Naive thymus-derived CD4-positive, alpha-beta T cell (primary cell): ENCODE measurements around the gene SFXN3. TPM values are rescaled to one million over a fixed set of nuclear protein-coding genes. Genes with fewer than 3 reads are reported as not detected.

Experiments used
- ATAC-seq: fragments of 150-1000 bp; cut with Tn5 transposase; 2 replicates; pipeline ENCODE4 v1.10.0; 2021; ENCODE audit warnings: mild to moderate bottlenecking, moderate library complexity
- CTCF ChIA-PET: fragments of 350-600 bp; sonication (Branson Sonifier 250); formaldehyde crosslinking; loops from one replicate; lab custom pipeline; 2021; ENCODE audit warnings: antibody characterized with exemption; lab: Charles Lee
- POLR2A ChIA-PET: fragments of 350-600 bp; sonication (Branson Sonifier 250); formaldehyde crosslinking; loops from one replicate; lab custom pipeline; 2021; ENCODE audit warnings: antibody characterized with exemption, inconsistent platforms; lab: Charles Lee
- DNase-seq, 9 donors: peaks; one replicate each; pipeline versions ENCODE4 v3.0.0 to v3.0.0-alpha.2; 2020 to 2022; ENCODE audit warnings: mixed read lengths in 1 of 9
- H3K27ac ChIP-seq: one replicate; pipeline ENCODE4 v1.7.0; 2013; ENCODE audit warnings: mild to moderate bottlenecking, low read depth, low read length, moderate library complexity
- H3K27me3 ChIP-seq, 2 donors: one replicate each; pipeline ENCODE4 v1.7.0; 2013; ENCODE audit warnings: low read length in 2 of 2, mild to moderate bottlenecking in 2 of 2, moderate library complexity in 2 of 2; ENCODE audit not compliant: control insufficient read depth in 2 of 2, insufficient read depth in 2 of 2
- H3K36me3 ChIP-seq, 3 experiments: 1 replicate in 2 of 3; 2 replicates in 1 of 3; pipeline ENCODE4 v1.7.0; 2013; ENCODE audit warnings: low read length in 3 of 3, mild to moderate bottlenecking in 3 of 3, moderate library complexity in 1 of 3; ENCODE audit not compliant: insufficient read depth in 3 of 3, control insufficient read depth in 2 of 3
- H3K4me1 ChIP-seq, 2 donors: one replicate each; pipeline ENCODE4 v1.7.0; 2013; ENCODE audit warnings: low read length in 2 of 2, mild to moderate bottlenecking in 2 of 2, moderate library complexity in 1 of 2; ENCODE audit not compliant: control insufficient read depth in 2 of 2, insufficient read depth in 2 of 2
- H3K4me3 ChIP-seq: 2 replicates; pipeline ENCODE4 v1.7.0; 2013; ENCODE audit warnings: mild to moderate bottlenecking, low read length
- H3K9me3 ChIP-seq, 3 experiments: 1 replicate in 2 of 3; 2 replicates in 1 of 3; pipeline ENCODE4 v1.7.0; 2013; ENCODE audit warnings: low read length in 3 of 3; ENCODE audit not compliant: control insufficient read depth in 2 of 3
- H3K27ac Mint-ChIP-seq, 9 donors: one replicate each; pipeline ENCODE4 v1.8.0; 2020 to 2022; ENCODE audit warnings: mixed read lengths in 9 of 9, mild to moderate bottlenecking in 8 of 9, moderate library complexity in 5 of 9, inconsistent platforms in 2 of 9
- H3K27me3 Mint-ChIP-seq, 5 donors: one replicate each; pipeline ENCODE4 v1.8.0; 2021 to 2022; ENCODE audit warnings: mixed read lengths in 5 of 5, mild to moderate bottlenecking in 1 of 5
- H3K36me3 Mint-ChIP-seq, 5 donors: one replicate each; pipeline ENCODE4 v1.8.0; 2020 to 2022; ENCODE audit warnings: mixed read lengths in 5 of 5, mild to moderate bottlenecking in 3 of 5, inconsistent platforms in 1 of 5
- H3K4me1 Mint-ChIP-seq, 7 donors: one replicate each; pipeline ENCODE4 v1.8.0; 2020 to 2022; ENCODE audit warnings: mixed read lengths in 7 of 7, mild to moderate bottlenecking in 3 of 7, inconsistent platforms in 1 of 7
- H3K4me3 Mint-ChIP-seq, 10 donors: one replicate each; pipeline ENCODE4 v1.8.0; 2020 to 2022; ENCODE audit warnings: mild to moderate bottlenecking in 10 of 10, mixed read lengths in 10 of 10, moderate library complexity in 6 of 10, inconsistent platforms in 2 of 10
- H3K9me3 Mint-ChIP-seq, 11 donors: one replicate each; pipeline ENCODE4 v1.8.0; 2020 to 2022; ENCODE audit warnings: mixed read lengths in 11 of 11, mild to moderate bottlenecking in 4 of 11, inconsistent platforms in 1 of 11, moderate library complexity in 1 of 11
- intact Hi-C, 2 donors: fragments of 100-400 bp; cut with micrococcal nuclease; formaldehyde crosslinking; loops; one replicate each; pipeline ENCODE4 v1.15.1; 2023
- polyA plus RNA-seq, 2 donors: library from polyadenylated mRNA; unstranded; fragments of 300-500 nt; fragmentation: Illumina TruSeq; gene quantifications; one replicate each; pipeline ENCODE4 v1.2.3, GENCODE V29; 2021
- total RNA-seq, 6 experiments: library from RNA in 5 of 6; stranded (reverse) in 5 of 6; gene quantifications; 1 replicate in 5 of 6; 2 replicates in 1 of 6; pipeline ENCODE4 v1.2.3 and lab custom pipeline; 2021 to 2026

The SFXN3 gene
- total and polyA plus RNA-seq, 7 experiments from 2014 or later, result 12.6 to 90.4 (median 38.2) TPM

DNA sequence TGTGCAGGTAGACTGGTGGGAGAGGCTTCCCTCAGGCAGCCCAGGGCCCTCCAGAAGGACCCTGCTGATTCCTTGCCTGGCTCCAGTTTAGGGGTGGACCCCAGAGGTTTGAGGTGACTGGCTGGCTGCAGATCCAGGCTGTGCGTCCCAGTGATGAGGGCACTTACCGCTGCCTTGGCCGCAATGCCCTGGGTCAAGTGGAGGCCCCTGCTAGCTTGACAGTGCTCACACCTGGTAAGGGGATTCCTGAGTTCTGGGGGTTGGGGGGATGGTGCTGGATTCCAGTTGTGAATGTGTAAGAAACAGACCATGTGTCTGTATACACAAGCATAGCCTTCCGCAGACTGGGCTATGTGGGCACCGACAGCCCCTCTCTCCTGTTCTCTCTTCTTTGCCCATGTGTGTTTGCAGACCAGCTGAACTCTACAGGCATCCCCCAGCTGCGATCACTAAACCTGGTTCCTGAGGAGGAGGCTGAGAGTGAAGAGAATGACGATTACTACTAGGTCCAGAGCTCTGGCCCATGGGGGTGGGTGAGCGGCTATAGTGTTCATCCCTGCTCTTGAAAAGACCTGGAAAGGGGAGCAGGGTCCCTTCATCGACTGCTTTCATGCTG lies 33.5 kb downstream of the SFXN3 start:
- Mint-ChIP-seq H3K4me3 (peak overlapping the region in 2 of 10 donors; percentile 3 to 70), H3K36me3 (peaks cover 0 to 2% (median 0%) of the 10 kb centered on the region in 5 donors), H3K27me3 (peaks cover 28 to 47% (median 32%) of the 10 kb centered on the region in 5 donors), H3K9me3 (no peaks in the 10 kb centered on the region), H3K4me1 (peaks cover 21 to 51% (median 35%) of the 10 kb centered on the region in 7 donors), H3K27ac (peak overlapping the region in 1 of 9 donors; percentile 43)
- intact Hi-C loops, result loop anchor here in 1 of 2 donors (5.0 kb wide), 3 partner anchors 502 to 1853 kb away; partner anchors contain the start of genes BORCS7 and CNNM2
- DNase-seq (no peak), ATAC-seq (no peak)
- H3K9me3 ChIP-seq, result no peaks in the 10 kb centered on the region
- H3K27ac ChIP-seq, result no peak overlapping the region
- ChIA-PET CTCF (interaction anchor here (0.6 to 2.1 kb wide), 10 partner anchors 9 to 66 kb away, joined by 3 to 8 read pairs (median 4); partner anchors contain the start of genes PDZD7 and SFXN3), POLR2A (interaction anchor here (0.8 kb wide), 1 partner anchor 21 kb away, joined by 3 read pairs; no protein-coding TSS in a partner anchor)
- peaks cover 0 to 5% (median 0%) of the 10 kb centered on the region in 3 experiments for H3K36me3 ChIP-seq
- no peak overlapping the region for H3K4me3 ChIP-seq
- peaks cover 12 to 26% of the 10 kb centered on the region in 2 donors for H3K27me3 ChIP-seq
- H3K4me1 ChIP-seq, result peaks cover 18 to 36% of the 10 kb centered on the region in 2 donors

DNA sequence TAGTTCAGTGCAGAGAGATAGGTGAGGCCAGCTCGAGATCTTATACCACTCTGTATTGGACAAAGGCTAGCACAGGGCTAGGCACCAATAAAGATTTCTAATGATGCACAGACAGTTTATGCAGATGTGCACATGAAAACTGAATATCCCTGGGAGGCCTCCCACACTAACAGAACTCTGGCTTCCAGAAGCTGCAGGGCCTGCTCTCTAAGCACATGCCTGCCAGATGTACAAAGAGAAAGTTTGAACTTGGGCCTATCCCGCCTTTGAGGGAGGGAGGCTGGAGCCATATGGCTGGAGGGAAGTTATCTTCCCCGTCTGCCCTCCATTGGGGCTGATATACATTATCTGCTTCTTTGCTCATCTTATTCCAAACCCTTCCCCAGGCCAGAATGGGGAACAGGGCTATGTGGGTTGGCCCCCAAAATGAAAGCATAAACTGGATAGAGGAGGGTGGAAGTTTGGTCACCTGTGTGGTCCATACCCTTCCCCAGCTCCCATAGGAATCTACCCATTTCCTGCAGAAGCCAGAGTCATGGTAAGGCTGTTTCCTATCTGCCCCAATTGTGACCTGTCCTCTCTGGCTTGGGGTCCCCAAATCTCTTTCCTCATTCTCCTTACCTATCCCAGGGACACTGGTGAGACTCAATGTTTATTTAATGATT lies 34.6 kb downstream of the SFXN3 start:
- ATAC-seq (no peak), DNase-seq (no peak)
- CTCF ChIA-PET, result interaction anchor here (1.0 to 2.1 kb wide), 4 partner anchors 16 to 34 kb away, joined by 3 to 8 read pairs (median 4); partner anchors contain the start of genes PDZD7 and SFXN3
- Mint-ChIP-seq H3K4me3 (peak overlapping the region; percentile 25 to 93 (median 62)), H3K4me1 (peaks cover 10 to 42% (median 28%) of the 10 kb centered on the region in 7 donors), H3K27ac (no peak overlapping the region), H3K36me3 (peaks cover 0 to 2% (median 0%) of the 10 kb centered on the region in 5 donors), H3K9me3 (no peaks in the 10 kb centered on the region), H3K27me3 (peaks cover 28 to 47% (median 32%) of the 10 kb centered on the region in 5 donors)
- POLR2A ChIA-PET, result no interaction called here
- Histone ChIP-seq H3K27ac (no peak overlapping the region), H3K27me3 (peaks cover 12 to 26% of the 10 kb centered on the region in 2 donors), H3K4me1 (peaks cover 18 to 36% of the 10 kb centered on the region in 2 donors), H3K9me3 (no peaks in the 10 kb centered on the region), H3K4me3 (no peak overlapping the region), H3K36me3 (peaks cover 0 to 3% (median 0%) of the 10 kb centered on the region in 3 experiments)
- intact Hi-C loops, result loop anchor here (1.0 to 5.0 kb wide), 2 partner anchors 46 to 503 kb away; no protein-coding TSS in a partner anchor

DNA sequence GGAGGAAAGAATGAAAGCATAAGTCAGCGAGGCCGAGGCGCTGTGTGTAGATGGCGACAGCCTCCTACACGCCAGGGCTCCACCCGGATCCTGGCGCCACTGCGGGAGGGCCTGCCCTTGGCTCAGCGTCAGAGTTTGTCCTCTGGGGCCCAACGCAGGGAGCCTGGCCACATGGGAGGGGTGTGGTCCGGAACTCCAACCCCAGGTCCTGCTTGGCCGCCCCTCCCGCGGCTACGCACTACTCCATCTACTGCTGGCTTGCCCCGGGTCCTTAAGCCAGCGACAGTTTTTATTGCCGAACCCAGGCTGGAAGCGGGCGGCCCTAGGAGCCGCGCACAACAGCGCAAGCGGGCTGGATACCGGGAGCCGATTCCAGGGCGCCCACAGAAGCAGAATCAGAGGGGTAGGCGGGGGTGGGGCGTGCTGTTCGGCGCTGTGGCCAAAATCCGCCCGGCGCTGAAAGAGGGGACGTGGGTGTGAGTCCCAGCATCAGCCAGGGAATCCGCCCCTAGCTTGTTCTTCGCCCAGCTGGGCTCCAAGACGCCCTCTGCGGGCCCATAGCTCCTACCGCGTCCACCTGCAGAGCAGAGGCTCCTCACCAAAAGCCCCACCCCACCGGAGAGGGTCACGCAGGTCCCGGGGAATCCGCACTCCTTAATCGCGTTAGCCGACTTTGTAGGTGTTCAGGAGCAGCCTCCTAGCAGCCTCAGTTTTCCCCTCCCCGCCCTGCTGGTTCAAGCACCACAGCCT lies 35.3 kb downstream of the SFXN3 start:
- peak in 7 of 9 donors; percentile 23 to 43 (median 41) for DNase-seq
- H3K27me3 Mint-ChIP-seq, result peaks cover 28 to 47% (median 34%) of the 10 kb centered on the region in 5 donors
- intact Hi-C loops, result loop anchor here (1.0 to 5.0 kb wide), 2 partner anchors 47 to 504 kb away; no protein-coding TSS in a partner anchor
- Histone ChIP-seq H3K27ac (no peak overlapping the region), H3K36me3 (no peaks in the 10 kb centered on the region), H3K9me3 (no peaks in the 10 kb centered on the region), H3K4me3 (peak overlapping the region; percentile 42), H3K4me1 (peaks cover 17 to 35% of the 10 kb centered on the region in 2 donors), H3K27me3 (peaks cover 12 to 26% of the 10 kb centered on the region in 2 donors)
- peak; percentile 49 for ATAC-seq
- H3K4me1 Mint-ChIP-seq, result peaks cover 10 to 39% (median 26%) of the 10 kb centered on the region in 7 donors
- no peak overlapping the region for H3K27ac Mint-ChIP-seq
- POLR2A ChIA-PET, result interaction anchor here (0.6 to 0.8 kb wide), 2 partner anchors 22 to 25 kb away, joined by 3 to 4 read pairs; no protein-coding TSS in a partner anchor
- H3K9me3 Mint-ChIP-seq, result no peaks in the 10 kb centered on the region
- CTCF ChIA-PET, result interaction anchor here (0.7 to 3.3 kb wide), 5 partner anchors 16 to 35 kb away, joined by 3 to 18 read pairs (median 8); partner anchors contain the start of genes PDZD7 and SFXN3
- H3K36me3 Mint-ChIP-seq, result peaks cover 0 to 2% (median 0%) of the 10 kb centered on the region in 5 donors
- peak overlapping the region; percentile 55 to 93 (median 74) for H3K4me3 Mint-ChIP-seq

DNA sequence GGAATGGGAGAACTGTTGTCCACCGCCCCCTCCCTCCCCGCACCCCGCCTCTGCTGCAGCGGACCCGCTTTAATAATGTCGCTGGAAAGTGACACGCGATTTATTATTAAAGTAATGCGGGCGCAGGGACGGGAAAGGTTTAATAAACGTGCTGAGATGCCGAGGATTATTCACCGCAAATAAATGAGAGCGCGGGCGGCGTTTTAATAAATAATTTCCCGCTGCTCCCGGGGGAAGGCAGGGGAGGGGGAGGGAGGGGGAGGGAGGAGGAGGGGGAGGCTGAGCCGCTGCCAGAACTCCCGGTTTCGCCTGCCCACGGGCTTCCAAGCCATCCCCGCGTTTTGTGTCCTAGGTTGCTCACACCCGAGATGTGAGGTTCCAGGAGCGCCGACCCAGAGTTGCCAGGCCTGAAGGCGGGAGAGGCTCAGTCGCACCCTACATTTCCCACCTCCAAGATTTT lies 35.9 kb downstream of the SFXN3 start:
- H3K4me3 ChIP-seq, result peak overlapping the region; percentile 86
- Mint-ChIP-seq H3K27me3 (peaks cover 34 to 53% (median 39%) of the 10 kb centered on the region in 5 donors), H3K9me3 (no peaks in the 10 kb centered on the region), H3K4me3 (peak overlapping the region; percentile 84 to 94 (median 90)), H3K36me3 (peaks cover 0 to 2% (median 0%) of the 10 kb centered on the region in 5 donors), H3K4me1 (peaks cover 7 to 37% (median 21%) of the 10 kb centered on the region in 7 donors), H3K27ac (no peak overlapping the region)
- no peaks in the 10 kb centered on the region for H3K9me3 ChIP-seq
- intact Hi-C loops, result loop anchor here (1.0 to 5.0 kb wide), 3 partner anchors 26 to 505 kb away; no protein-coding TSS in a partner anchor
- POLR2A ChIA-PET, result interaction anchor here (0.8 to 1.6 kb wide), 2 partner anchors 23 to 26 kb away, joined by 4 read pairs; no protein-coding TSS in a partner anchor
- no peak overlapping the region for H3K27ac ChIP-seq
- H3K27me3 ChIP-seq, result peaks cover 12 to 26% of the 10 kb centered on the region in 2 donors
- H3K36me3 ChIP-seq, result no peaks in the 10 kb centered on the region
- CTCF ChIA-PET, result interaction anchor here (0.6 to 3.3 kb wide), 10 partner anchors 9 to 154 kb away, joined by 3 to 18 read pairs (median 5); partner anchors contain the start of genes PDZD7, SFXN3 and SLF2
- H3K4me1 ChIP-seq, result peaks cover 11 to 29% of the 10 kb centered on the region in 2 donors
- DNase-seq (peak in 1 of 9 donors; percentile 12), ATAC-seq (no peak)

DNA sequence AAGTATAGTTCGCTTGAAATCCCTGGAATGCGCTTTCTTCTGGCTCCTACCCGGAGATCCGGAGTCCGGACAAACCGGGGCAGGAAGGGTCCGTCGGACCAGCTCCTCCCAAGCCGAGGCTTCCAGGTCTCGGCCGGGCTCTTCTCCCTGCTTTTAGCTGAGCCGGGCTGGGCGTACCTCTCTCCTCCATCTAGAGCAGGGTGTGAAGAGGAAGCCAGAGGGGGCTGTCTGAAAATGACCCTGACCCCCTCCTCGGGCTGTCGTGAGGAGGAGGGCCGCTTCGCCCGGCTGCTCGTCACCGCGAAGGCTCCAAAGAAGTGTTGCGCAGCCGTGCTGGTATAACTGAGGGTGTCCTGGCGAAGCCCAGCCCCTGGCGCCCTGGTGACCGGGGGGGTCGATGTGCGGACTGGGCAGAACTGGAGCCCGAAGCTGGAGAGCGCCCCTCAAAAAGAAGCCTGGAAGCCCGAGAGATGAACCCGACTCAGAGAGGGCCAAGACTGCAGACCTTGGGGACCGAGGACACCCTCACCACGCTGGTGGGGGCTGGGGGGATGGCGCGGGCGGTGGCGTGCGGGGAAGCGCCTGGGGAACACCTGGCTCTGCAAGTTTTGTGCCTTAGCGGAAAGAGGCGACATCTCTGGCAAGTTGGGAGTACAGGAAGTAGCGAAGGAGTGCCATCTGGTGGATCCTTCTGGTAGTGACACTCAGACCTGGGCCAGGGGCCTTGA lies 36.5 kb downstream of the SFXN3 start:
- peaks cover 12 to 26% of the 10 kb centered on the region in 2 donors for H3K27me3 ChIP-seq
- no peak overlapping the region for H3K27ac ChIP-seq
- H3K36me3 ChIP-seq, result no peaks in the 10 kb centered on the region
- ATAC-seq (peak; percentile 71), DNase-seq (peak; percentile 45 to 79 (median 70))
- POLR2A ChIA-PET, result interaction anchor here (1.6 kb wide), 1 partner anchor 26 kb away, joined by 4 read pairs; no protein-coding TSS in a partner anchor
- H3K4me1 Mint-ChIP-seq, result peaks cover 5 to 31% (median 17%) of the 10 kb centered on the region in 7 donors
- H3K9me3 Mint-ChIP-seq, result no peaks in the 10 kb centered on the region
- peaks cover 40 to 58% (median 44%) of the 10 kb centered on the region in 5 donors for H3K27me3 Mint-ChIP-seq
- H3K4me3 Mint-ChIP-seq, result peak overlapping the region; percentile 84 to 94 (median 90)
- H3K4me3 ChIP-seq, result peak overlapping the region; percentile 86
- H3K4me1 ChIP-seq, result peaks cover 5 to 24% of the 10 kb centered on the region in 2 donors
- CTCF ChIA-PET, result interaction anchor here (0.6 to 3.3 kb wide), 8 partner anchors 10 to 155 kb away, joined by 3 to 18 read pairs (median 5); partner anchors contain the start of gene SLF2
- H3K27ac Mint-ChIP-seq, result peak overlapping the region in 1 of 9 donors; percentile 36
- H3K9me3 ChIP-seq, result no peaks in the 10 kb centered on the region
- H3K36me3 Mint-ChIP-seq, result peaks cover 0 to 2% (median 0%) of the 10 kb centered on the region in 5 donors
- intact Hi-C loops, result loop anchor here (1.0 to 5.0 kb wide), 6 partner anchors 7 to 505 kb away; no protein-coding TSS in a partner anchor
